Left colon (tissue), 2 donors: ENCODE results near the gene PGBD5. TPM values are rescaled to one million over a fixed set of nuclear protein-coding genes. Genes with fewer than 3 reads are reported as not detected.

ENCODE experiments used
- ATAC-seq: fragments of 200-7000 bp; cut with Tn5 transposase; one replicate; pipeline ENCODE4 v1.9.1; 2020; ENCODE audit warnings: mild to moderate bottlenecking, moderate library complexity
- DNase-seq, 2 donors: peaks; one replicate each; pipeline ENCODE4 v3.0.0-alpha.2; 2020
- intact Hi-C, 2 donors: fragments of 100-400 bp; cut with DNase I in 1 of 2; cut with micrococcal nuclease in 1 of 2; formaldehyde crosslinking; loops; one replicate each; pipeline versions ENCODE4 v1.11.2 to v1.14.0; 2022; cut with DNase I, micrococcal nuclease
- total RNA-seq, 2 donors: library from RNA; stranded (reverse); fragmentation: NEBNext Ultra II Directional; extraction: Animal tissue kit (Norgen Biotek cat#: 25700); gene quantifications; one replicate each; pipeline ENCODE4 v1.2.1, GENCODE V29; 2021
- donor health status: DM: no; HTN: no; CAD: no.
- donor health status: DM: yes; HTN: yes; CAD: no.

PGBD5 gene
- total RNA-seq, 2 donors from 2014 or later, result 2.0 to 3.0 TPM

GRCh38 chr1:230319014-230319747 is 107.0 kb downstream of the PGBD5 start:
- no peak for DNase-seq
- intact Hi-C loops, result no loop called here
- no peak for ATAC-seq

- peak; percentile 97 for ATAC-seq
- intact Hi-C loops, result no loop called here
- DNase-seq, result peak in 1 of 2 donors; percentile 58
Measured at GRCh38 chr1:230317823-230318819, 108.0 kb downstream of the PGBD5 start.

DNA sequence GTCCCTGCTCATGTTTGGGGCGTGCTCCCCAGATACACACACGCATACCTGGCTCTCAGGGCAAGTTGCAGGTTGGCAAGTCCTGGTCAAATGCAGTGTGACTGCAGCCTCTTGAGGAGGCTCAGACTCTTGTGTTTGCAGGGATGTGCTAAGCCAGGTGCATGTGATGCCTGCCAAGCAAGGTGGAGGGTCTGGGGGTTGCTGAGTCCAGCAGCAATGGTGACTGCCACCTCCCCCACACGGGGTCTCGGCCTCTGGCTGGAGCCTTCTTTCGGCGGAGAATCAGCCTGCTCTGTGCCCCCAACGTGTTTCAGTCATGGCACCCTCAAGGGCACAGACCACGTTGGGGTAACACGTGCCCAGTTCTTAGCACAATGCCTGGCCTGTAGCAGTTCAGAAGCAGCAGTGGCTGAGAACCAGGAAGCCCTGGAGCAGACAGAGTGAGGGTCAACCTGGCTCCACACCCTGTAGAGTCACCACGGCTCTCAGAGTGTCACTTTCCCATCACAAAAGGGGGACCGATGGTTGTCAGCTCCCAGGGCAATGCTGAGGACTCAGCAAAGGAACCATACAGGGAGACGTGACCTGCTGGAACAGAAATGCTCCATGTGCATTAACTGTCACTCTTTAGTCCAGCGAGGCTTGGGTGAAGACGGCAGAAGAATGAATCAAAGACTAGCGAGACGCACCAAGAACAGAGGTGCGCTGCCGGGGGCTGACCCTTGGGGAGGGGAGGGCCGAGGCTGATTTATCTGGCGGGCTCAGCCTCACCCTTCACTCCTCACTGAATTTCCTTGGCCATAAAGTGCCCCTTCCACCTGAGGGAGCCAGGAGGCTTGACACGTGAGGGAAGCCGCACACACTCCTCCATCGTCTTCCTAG is 109.0 kb downstream of the PGBD5 start:
- DNase-seq (no peak), ATAC-seq (no peak)
- intact Hi-C loops, result no loop called here

- intact Hi-C loops, result no loop called here
- no peak for ATAC-seq
- no peak for DNase-seq
Measured at GRCh38 chr1:230315099-230315498, 111.0 kb downstream of the PGBD5 start.

- ATAC-seq (no peak), DNase-seq (no peak)
- intact Hi-C loops, result no loop called here
Measured at GRCh38 chr1:230314142-230314470, 112.0 kb downstream of the PGBD5 start.

DNA sequence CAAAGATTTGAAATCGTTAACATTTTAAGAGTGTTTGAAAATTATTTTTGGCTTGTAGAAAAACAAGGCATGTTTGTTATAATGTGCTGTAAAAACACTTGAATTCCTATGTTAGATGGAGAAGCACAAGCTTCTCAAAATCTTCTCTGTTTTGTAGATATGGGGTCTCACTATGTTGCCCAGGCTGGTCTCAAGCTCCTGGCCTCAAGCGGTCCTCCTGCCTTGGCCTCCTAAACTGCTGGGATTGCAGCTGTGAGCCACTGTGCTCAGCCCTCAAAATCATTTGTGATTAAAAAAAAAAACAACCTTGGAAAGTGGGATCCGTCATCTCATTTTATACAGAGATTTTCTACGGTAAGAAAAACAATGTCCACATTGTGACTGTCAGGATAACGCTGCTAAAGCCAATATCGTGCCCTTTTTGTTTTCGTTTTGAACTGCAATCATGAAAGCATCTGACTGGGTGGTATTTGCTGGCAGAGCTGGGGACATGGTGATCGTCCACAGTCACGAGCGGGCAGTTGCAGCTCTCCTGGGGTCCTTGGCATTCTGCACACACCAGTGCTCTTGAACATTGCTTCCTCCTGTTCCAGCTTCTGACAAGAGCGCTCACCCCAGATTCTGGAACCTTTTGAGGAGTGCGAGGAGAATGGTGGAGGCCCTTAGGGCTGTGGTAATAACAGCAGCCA is 112.5 kb downstream of the PGBD5 start:
- DNase-seq (no peak), ATAC-seq (no peak)
- intact Hi-C loops, result no loop called here

DNA sequence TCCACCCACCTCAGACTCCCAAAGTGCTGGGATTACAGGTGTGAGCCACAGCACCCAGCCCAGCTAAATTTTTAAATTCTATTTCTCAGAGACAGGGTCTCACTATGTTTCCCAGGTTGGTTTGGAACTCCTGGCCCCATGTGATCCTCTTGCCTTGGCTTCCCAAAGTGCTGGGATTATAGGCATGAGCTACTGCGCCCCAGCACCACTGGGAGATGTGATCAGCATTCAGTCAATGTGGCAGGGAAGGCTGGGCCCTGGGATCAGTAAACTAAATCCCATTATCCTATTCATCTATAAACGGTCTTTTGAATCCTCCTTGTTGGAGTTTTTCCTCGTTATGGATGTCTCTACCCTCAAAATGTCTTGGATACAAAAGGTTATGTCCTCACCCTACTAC is 113.5 kb downstream of the PGBD5 start:
- intact Hi-C loops, result no loop called here
- no peak for DNase-seq
- no peak for ATAC-seq

DNA sequence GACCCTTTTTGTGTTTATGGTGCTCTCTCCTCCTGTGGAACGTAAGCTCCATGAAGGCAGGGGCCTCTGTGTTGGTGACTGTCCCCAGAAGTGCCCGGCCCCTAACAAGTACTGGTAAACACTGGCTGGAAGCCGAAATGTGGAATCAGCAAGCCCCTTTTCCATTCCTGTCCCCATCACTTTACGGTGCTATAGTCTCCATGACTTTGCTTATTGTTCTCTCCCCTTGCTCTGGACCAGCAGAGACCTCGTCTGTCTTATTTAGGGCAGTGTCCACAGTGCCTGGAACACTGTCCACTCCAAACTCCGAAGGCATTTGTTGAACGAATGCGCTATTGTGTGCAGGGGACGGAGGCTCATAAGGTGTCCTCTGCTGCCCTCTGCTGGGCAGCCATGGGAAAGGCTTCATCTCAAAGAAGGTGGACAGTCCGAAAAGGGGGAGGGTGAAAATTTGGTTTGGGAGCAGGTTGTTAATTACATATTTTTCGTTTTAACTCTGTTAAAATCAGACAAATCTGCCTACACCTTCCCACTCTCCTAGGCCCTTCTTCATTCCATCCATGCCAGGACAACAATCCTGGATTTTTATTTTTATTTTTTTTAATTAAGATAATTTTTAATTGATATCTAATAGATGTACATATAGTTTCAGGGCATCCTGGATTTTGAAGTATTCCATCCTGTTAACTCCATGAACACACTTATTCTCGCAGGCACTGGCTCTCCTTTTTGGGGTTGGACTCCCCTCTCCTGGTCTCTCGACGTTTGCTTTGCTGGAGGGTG is 115.6 kb downstream of the PGBD5 start:
- DNase-seq, result peak; percentile 42 to 82
- intact Hi-C loops, result no loop called here
- peak; percentile 68 for ATAC-seq

GRCh38 chr1:230309646-230310177 is 116.4 kb downstream of the PGBD5 start:
- DNase-seq, result no peak
- intact Hi-C loops, result loop anchor here in 1 of 2 donors (2.0 kb wide), 1 partner anchor 647 kb away; no protein-coding TSS in a partner anchor
- ATAC-seq, result no peak

- no peak for ATAC-seq
- intact Hi-C loops, result loop anchor here in 1 of 2 donors (2.0 kb wide), 1 partner anchor 646 kb away; no protein-coding TSS in a partner anchor
Measured at GRCh38 chr1:230308821-230309220, 117.3 kb downstream of the PGBD5 start.

GRCh38 chr1:230308039-230308438 is 118.1 kb downstream of the PGBD5 start:
- ATAC-seq (peak; percentile 97), DNase-seq (peak; percentile 91 to 94)
- intact Hi-C loops, result loop anchor here in 1 of 2 donors (2.0 kb wide), 1 partner anchor 645 kb away; no protein-coding TSS in a partner anchor

More at GRCh38 chr1:230308821-230309220, 117.3 kb downstream of the PGBD5 start:
- no peak for DNase-seq

GRCh38 chr1:230307213-230307612 is 118.9 kb downstream of the PGBD5 start:
- ATAC-seq, result no peak
- DNase-seq, result no peak
- intact Hi-C loops, result no loop called here

GRCh38 chr1:230306169-230306568 is 120.0 kb downstream of the PGBD5 start:
- intact Hi-C loops, result no loop called here
- DNase-seq, result no peak

DNA sequence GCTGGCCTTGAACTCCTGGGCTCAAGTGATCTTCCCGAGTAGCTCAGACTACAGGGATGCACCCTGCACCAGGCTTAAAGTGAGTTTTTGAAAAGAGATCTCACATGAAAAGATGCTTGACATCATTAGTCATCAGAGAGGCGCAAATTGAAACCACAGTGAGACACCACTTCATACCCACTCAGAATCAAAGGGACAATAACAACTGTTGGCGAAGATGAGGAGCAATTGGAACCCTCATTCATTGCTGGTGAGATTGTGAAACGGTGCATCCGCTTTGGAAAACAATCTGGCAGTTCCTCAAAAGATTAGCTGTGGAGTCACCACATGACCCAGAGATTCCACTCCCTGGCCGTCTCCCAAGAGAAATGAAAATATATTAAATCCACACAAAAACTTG is 122.3 kb downstream of the PGBD5 start:
- ATAC-seq (no peak), DNase-seq (no peak)
- intact Hi-C loops, result no loop called here

More at GRCh38 chr1:230306169-230306568, 120.0 kb downstream of the PGBD5 start:
- ATAC-seq, result no peak

DNA sequence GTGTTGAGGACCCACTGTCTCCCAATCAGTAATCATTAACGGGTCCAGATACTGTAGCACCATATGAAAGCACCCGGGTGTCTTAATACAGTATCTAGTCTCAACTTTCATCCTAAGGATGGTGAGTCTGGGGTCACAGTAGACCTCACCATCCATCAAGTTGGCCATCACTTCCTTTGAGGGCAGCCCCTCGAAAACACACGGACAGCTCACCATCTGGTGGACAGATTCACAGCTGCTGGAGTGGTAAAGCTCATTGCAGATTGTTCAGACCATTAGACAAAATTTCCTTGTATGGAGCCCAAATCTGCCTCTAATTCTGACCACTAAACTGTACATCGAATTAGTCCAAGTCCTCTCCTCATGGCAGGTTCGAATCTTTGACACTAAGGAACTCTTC is 123.1 kb downstream of the PGBD5 start:
- ATAC-seq (no peak), DNase-seq (no peak)
- intact Hi-C loops, result no loop called here

- intact Hi-C loops, result no loop called here
- ATAC-seq, result no peak
Measured at GRCh38 chr1:230301822-230302221, 124.3 kb downstream of the PGBD5 start.

DNA sequence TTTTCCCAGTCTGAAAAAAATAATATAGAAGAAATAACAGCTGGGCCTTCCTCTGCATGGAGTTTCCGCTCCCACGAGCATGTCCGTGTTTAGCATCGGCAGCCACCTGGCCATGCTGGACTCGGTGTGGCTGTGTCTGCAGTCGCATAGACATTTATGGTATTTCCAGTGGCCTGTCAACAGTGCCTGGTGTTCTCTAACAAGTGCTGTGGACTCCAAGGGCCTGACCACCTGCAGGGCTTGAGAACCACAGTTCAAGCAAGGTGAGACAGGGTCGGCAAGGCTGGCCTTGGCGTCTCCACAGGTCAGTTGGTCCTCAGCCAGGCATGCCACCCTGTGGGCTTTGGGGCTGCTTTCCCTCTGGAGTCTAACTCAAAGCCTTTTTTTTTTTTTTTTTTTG is 124.8 kb downstream of the PGBD5 start:
- intact Hi-C loops, result no loop called here
- DNase-seq (no peak), ATAC-seq (no peak)

More at GRCh38 chr1:230301822-230302221, 124.3 kb downstream of the PGBD5 start:
- DNase-seq, result no peak
